Activated CD4-positive, alpha-beta T cell treated with anti-CD3 and anti-CD28 coated beads, Interleukin-2, amount 10 ng/mL, durations not matched to agents 24 days and 14 days (primary cell): ENCODE results near the gene PIP4K2B. TPM values are rescaled to one million over a fixed set of nuclear protein-coding genes. Genes with fewer than 3 reads are reported as not detected.

Experiments used
- DNase-seq: peaks from one replicate; pipeline ENCODE4 v3.0.0; 2022
- H3K27ac Mint-ChIP-seq: one replicate; pipeline ENCODE4 v1.8.0; 2022; ENCODE audit warnings: mild to moderate bottlenecking, mixed read lengths
- H3K27me3 Mint-ChIP-seq: one replicate; pipeline ENCODE4 v1.8.0; 2022; ENCODE audit warnings: mixed read lengths
- H3K36me3 Mint-ChIP-seq: one replicate; pipeline ENCODE4 v1.8.0; 2022; ENCODE audit warnings: low read depth, mild to moderate bottlenecking, mixed read lengths
- H3K4me1 Mint-ChIP-seq: one replicate; pipeline ENCODE4 v1.8.0; 2021; ENCODE audit warnings: mixed read lengths
- H3K4me3 Mint-ChIP-seq: one replicate; pipeline ENCODE4 v1.8.0; 2022; ENCODE audit warnings: mild to moderate bottlenecking, moderate library complexity, mixed read lengths
- H3K9me3 Mint-ChIP-seq: one replicate; pipeline ENCODE4 v1.8.0; 2021; ENCODE audit warnings: mixed read lengths
- intact Hi-C: fragments of 100-400 bp; cut with micrococcal nuclease; formaldehyde crosslinking; loops from one replicate; pipeline ENCODE4 v1.15.1; 2023
- total RNA-seq: library from RNA; stranded (reverse); gene quantifications from 2 replicates; pipeline ENCODE4 v1.2.3, GENCODE V29; 2022

PIP4K2B gene
- total RNA-seq, 1 donor from 2014 or later, result 42.8 TPM

- H3K36me3 Mint-ChIP-seq, result peaks cover 53% of the 10 kb centered on the region
- no peaks in the 10 kb centered on the region for H3K27me3 Mint-ChIP-seq
- DNase-seq, result peak; percentile 55
- no peaks in the 10 kb centered on the region for H3K9me3 Mint-ChIP-seq
- peaks cover 46% of the 10 kb centered on the region for H3K4me1 Mint-ChIP-seq
- H3K27ac Mint-ChIP-seq, result no peak overlapping the region
- H3K4me3 Mint-ChIP-seq, result no peak overlapping the region
- intact Hi-C loops, result no loop called here
These were observed 74.9 kb downstream of the PIP4K2B start for GRCh38 chr17:38724337-38724988.

GRCh38 chr17:38721802-38722201 lies 77.6 kb downstream of the PIP4K2B start:
- H3K36me3 Mint-ChIP-seq, result peaks cover 58% of the 10 kb centered on the region
- intact Hi-C loops, result no loop called here
- no peak for DNase-seq
- no peak overlapping the region for H3K27ac Mint-ChIP-seq
- H3K9me3 Mint-ChIP-seq, result no peaks in the 10 kb centered on the region
- peaks cover 25% of the 10 kb centered on the region for H3K4me1 Mint-ChIP-seq
- H3K4me3 Mint-ChIP-seq, result no peak overlapping the region
- no peaks in the 10 kb centered on the region for H3K27me3 Mint-ChIP-seq

DNA sequence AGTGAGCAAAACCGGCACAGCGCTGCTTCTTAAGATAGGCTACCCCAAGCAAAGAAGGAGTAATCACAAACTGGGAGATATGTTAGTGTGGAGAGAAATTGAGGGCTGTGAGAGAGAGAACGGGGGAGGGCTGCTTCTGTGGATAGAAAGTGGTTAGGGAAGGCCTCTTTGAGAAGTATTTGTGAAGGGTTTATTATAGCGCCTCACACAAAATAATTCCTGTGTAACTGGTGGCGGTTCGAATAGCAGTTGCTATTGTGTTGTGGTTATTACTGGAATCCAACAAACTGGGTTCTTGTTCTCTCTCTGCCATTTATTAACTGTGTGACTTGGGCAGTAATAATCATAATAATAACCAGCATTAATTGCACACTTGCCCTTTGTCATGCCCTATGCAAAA lies 78.4 kb downstream of the PIP4K2B start:
- DNase-seq, result no peak
- intact Hi-C loops, result no loop called here
- Mint-ChIP-seq H3K4me3 (no peak overlapping the region), H3K4me1 (peaks cover 21% of the 10 kb centered on the region), H3K36me3 (peaks cover 57% of the 10 kb centered on the region), H3K27ac (no peak overlapping the region), H3K27me3 (no peaks in the 10 kb centered on the region), H3K9me3 (no peaks in the 10 kb centered on the region)

- Mint-ChIP-seq H3K27me3 (no peaks in the 10 kb centered on the region), H3K9me3 (no peaks in the 10 kb centered on the region), H3K4me1 (peaks cover 24% of the 10 kb centered on the region), H3K4me3 (no peak overlapping the region), H3K27ac (no peak overlapping the region), H3K36me3 (peaks cover 60% of the 10 kb centered on the region)
- DNase-seq, result peak; percentile 56
- intact Hi-C loops, result no loop called here
These were observed 79.3 kb downstream of the PIP4K2B start for GRCh38 chr17:38719943-38720641.

DNA sequence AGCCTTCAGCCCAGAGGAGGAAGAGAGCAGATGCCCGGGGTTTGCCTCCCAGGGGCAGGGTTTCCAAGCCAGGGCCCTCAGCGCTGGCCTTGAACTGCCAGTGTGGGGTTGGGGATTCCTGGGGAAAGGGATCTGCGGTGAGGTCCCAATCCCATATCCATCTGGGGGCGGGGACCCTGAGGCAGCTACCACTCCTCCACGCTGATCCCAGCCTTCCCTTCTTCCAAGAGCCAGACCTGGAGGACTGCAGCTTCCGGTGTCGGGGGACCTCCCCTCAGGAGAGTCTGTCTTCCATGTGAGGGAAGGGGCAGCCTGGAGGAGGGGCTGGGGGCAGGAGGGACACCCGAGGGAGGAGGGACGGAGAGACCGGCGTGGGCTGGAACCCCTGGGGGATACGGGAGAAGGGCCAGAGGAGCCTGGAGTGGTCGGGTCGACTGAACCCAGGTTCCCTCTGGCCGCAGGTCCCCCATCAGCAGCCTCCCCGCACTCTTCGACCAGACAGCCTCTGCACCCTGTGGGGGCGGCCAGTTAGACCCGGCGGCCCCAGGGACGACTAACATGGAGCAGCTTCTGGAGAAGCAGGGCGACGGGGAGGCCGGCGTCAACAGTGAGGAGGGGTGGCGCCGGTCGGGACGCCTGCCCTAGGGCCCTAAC lies 79.9 kb downstream of the PIP4K2B start:
- peaks cover 63% of the 10 kb centered on the region for H3K36me3 Mint-ChIP-seq
- peaks cover 27% of the 10 kb centered on the region for H3K4me1 Mint-ChIP-seq
- no peaks in the 10 kb centered on the region for H3K27me3 Mint-ChIP-seq
- no peaks in the 10 kb centered on the region for H3K9me3 Mint-ChIP-seq
- H3K4me3 Mint-ChIP-seq, result no peak overlapping the region
- intact Hi-C loops, result no loop called here
- H3K27ac Mint-ChIP-seq, result no peak overlapping the region
- no peak for DNase-seq

- intact Hi-C loops, result no loop called here
- Mint-ChIP-seq H3K27ac (no peak overlapping the region), H3K4me1 (peaks cover 28% of the 10 kb centered on the region), H3K9me3 (no peaks in the 10 kb centered on the region), H3K4me3 (no peak overlapping the region), H3K27me3 (no peaks in the 10 kb centered on the region), H3K36me3 (peaks cover 65% of the 10 kb centered on the region)
- DNase-seq, result no peak
These were observed 82.1 kb downstream of the PIP4K2B start for GRCh38 chr17:38717139-38717745.

- H3K27me3 Mint-ChIP-seq, result no peaks in the 10 kb centered on the region
- H3K4me1 Mint-ChIP-seq, result peaks cover 31% of the 10 kb centered on the region
- DNase-seq, result no peak
- H3K4me3 Mint-ChIP-seq, result no peak overlapping the region
- peaks cover 68% of the 10 kb centered on the region for H3K36me3 Mint-ChIP-seq
- H3K9me3 Mint-ChIP-seq, result no peaks in the 10 kb centered on the region
- intact Hi-C loops, result no loop called here
- H3K27ac Mint-ChIP-seq, result no peak overlapping the region
These were observed 82.9 kb downstream of the PIP4K2B start for GRCh38 chr17:38716368-38717005.

Other genes with a start within 250 kb of the PIP4K2B start
- 0.21 and 0.26 TPM in 2 replicates for gene SRCIN1, start 193.6 kb downstream of the PIP4K2B start, total RNA-seq
- gene EPOP, start 124.6 kb downstream of the PIP4K2B start, total RNA-seq, result 52.1 and 54.9 TPM in 2 replicates
- 243 and 248 TPM in 2 replicates for gene MLLT6, start 94.3 kb downstream of the PIP4K2B start, total RNA-seq
- 44.0 and 46.7 TPM in 2 replicates for gene CISD3, start 69.2 kb downstream of the PIP4K2B start, total RNA-seq
- gene PCGF2, start 51.2 kb downstream of the PIP4K2B start, total RNA-seq, result 4.7 and 5.5 TPM in 2 replicates
- 356 and 358 TPM in 2 replicates for gene PSMB3, start 46.8 kb downstream of the PIP4K2B start, total RNA-seq
- gene CWC25, start 25.8 kb upstream of the PIP4K2B start, total RNA-seq, result 32.1 and 32.4 TPM in 2 replicates
- gene RPL23, start 54.2 kb upstream of the PIP4K2B start, total RNA-seq, result 1,994 and 2,005 TPM in 2 replicates
- gene LASP1, start 70.5 kb upstream of the PIP4K2B start, total RNA-seq, result 130 and 131 TPM in 2 replicates
- gene FBXO47, start 167.8 kb upstream of the PIP4K2B start, total RNA-seq, result 0.09 TPM in 1 of 2 replicates, not detected in the other